HuH-7 (cell line): Measurements from ENCODE around the gene PSG2.
"Not testable (repeated sequence)": the region's sequence is repeated elsewhere in the genome, so short reads cannot be mapped to it uniquely, and the experiment has no call there.

Experiments
- DNase-seq: peaks from one replicate; pipeline ENCODE4 v3.0.0; 2011; ENCODE audit warnings: low spot score

The PSG2 gene

GRCh38 chr19:43082601-43083000 lies at the start of gene PSG2:
Gene PSG2 (minus strand): TSS chr19:43082701. CDS start chr19:43082569, 132 bp downstream.
- not testable (repeated sequence) for DNase-seq

- DNase-seq = not testable (repeated sequence)
Measured at GRCh38 chr19:43131281-43131842, 48.9 kb upstream of the PSG2 start.

GRCh38 chr19:43129197-43129596 lies 46.7 kb upstream of the PSG2 start:
- not testable (repeated sequence) for DNase-seq

- DNase-seq = not testable (repeated sequence)
Measured at GRCh38 chr19:43127336-43127735, 44.8 kb upstream of the PSG2 start.

- DNase-seq = no peak
Measured at GRCh38 chr19:43126720-43127119, 44.2 kb upstream of the PSG2 start.

GRCh38 chr19:43124360-43124759 lies 41.9 kb upstream of the PSG2 start:
- no peak for DNase-seq

- DNase-seq = not testable (repeated sequence)
Measured at GRCh38 chr19:43120433-43121026, 38.0 kb upstream of the PSG2 start.

- DNase-seq = not testable (repeated sequence)
Measured at GRCh38 chr19:43119526-43119925, 37.0 kb upstream of the PSG2 start.

- DNase-seq = not testable (repeated sequence)
Measured at GRCh38 chr19:43116421-43116820, 33.9 kb upstream of the PSG2 start.

GRCh38 chr19:43115548-43115947 lies 33.0 kb upstream of the PSG2 start:
- DNase-seq = not testable (repeated sequence)

GRCh38 chr19:43115064-43115463 lies 32.6 kb upstream of the PSG2 start:
- DNase-seq = not testable (repeated sequence)

- not testable (repeated sequence) for DNase-seq
Measured at GRCh38 chr19:43114626-43115025, 32.1 kb upstream of the PSG2 start.

- DNase-seq = not testable (repeated sequence)
Measured at GRCh38 chr19:43107401-43107800, 24.9 kb upstream of the PSG2 start.

GRCh38 chr19:43105496-43105895 lies 23.0 kb upstream of the PSG2 start:
- no peak for DNase-seq

- not testable (repeated sequence) for DNase-seq
Measured at GRCh38 chr19:43104215-43104850, 21.8 kb upstream of the PSG2 start.

- no peak for DNase-seq
Measured at GRCh38 chr19:43101950-43102349, 19.4 kb upstream of the PSG2 start.

GRCh38 chr19:43098416-43098815 lies 15.9 kb upstream of the PSG2 start:
- DNase-seq = not testable (repeated sequence)

- not testable (repeated sequence) for DNase-seq
Measured at GRCh38 chr19:43087702-43088340, 5.3 kb upstream of the PSG2 start.

- not testable (repeated sequence) for DNase-seq
Measured at GRCh38 chr19:43085796-43086530, 3.5 kb upstream of the PSG2 start.

- DNase-seq = not testable (repeated sequence)
Measured at GRCh38 chr19:43084196-43084832, 1.8 kb upstream of the PSG2 start.

GRCh38 chr19:43083721-43084120 lies 1.2 kb upstream of the PSG2 start:
- DNase-seq = not testable (repeated sequence)

GRCh38 chr19:43078311-43078710 lies 4.2 kb downstream of the PSG2 start:
- no peak for DNase-seq
